HTR-8/SVneo (cell line): ENCODE results near the gene PANX1.
"Not testable (repeated sequence)": the region's sequence is repeated elsewhere in the genome, so short reads cannot be mapped to it uniquely, and the experiment has no call there.

Experiments
- DNase-seq: peaks from one replicate; pipeline ENCODE4 v3.0.0; 2011; ENCODE audit warnings: low spot score, mixed read lengths; ENCODE audit not compliant: insufficient read length
- FAIRE-seq: peaks from 2 replicates; lab custom pipeline; 2011; peaks lifted over from hg19 to GRCh38; lab: Jason Lieb, UNC

Gene PANX1

DNA sequence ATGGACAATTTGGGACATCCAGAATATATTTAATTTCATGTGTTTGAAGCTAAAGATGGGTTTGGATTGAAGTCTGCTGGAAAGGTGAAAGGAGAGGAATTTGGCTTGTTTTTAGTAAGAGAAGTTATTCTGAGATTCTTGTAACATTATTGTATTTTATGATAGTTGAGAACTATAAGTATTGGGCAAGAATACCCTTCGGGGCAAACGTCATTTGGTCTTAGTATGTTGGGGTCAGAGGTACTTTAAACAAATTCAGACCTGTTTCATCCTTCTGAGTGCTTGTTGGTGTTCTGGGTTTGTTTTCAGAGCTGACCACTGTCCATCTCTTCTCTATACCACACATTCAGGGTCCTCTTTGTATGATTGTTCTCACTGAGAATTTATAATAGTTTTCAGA, 19.5 kb downstream of the PANX1 start:
- no peak for DNase-seq
- no peak for FAIRE-seq

DNA sequence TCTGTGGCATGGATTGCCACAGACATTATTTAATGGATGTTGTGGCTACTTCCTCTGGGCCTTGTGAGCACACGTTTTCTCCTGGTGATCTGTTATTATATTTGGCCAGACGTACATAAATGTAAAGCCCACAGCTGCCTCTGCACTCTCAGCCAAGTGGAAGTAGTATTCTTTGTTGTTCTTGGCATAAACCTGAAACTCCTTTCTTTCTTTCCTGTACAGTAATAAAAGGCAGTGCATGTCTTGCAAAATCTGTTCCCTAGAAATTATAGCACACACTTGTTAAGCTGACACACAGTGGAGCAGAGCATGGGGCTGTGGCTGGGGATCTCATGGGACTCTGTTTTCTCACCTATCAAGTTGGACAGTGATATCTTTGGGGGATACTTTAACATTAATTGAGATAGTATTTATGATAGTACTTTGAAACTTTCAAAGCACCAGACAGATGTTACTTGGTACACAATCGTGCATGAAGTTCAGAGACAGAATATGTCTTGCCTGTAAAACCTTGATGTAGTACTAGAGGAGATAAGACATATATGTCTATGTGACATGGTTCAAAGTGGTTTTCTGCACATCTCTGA, 20.9 kb downstream of the PANX1 start:
- FAIRE-seq: no peak
- no peak for DNase-seq

DNA sequence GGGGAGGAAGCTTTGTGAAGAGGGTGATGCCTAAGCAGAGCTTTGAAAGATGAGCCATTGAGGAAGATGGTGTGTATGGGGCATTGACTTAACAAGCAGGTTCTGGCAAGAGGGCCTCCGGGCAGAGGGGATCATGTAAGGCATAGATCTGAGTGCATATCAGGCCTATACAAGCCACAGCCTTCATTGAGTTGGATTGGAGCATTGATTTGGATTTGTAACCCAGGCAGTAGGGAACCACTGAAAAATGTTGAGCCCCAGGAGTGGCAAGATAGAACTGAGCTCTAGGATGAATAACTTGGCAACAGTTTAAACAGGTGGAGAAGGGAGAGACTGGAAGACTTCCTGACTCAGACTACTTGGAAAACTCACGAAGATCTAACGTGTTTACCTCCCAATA, 21.4 kb downstream of the PANX1 start:
- DNase-seq (no peak), FAIRE-seq (no peak)

GRCh38 chr11:94150704-94151685, 22.4 kb downstream of the PANX1 start:
- FAIRE-seq (no peak), DNase-seq (no peak)

GRCh38 chr11:94151903-94152677, 23.4 kb downstream of the PANX1 start:
- peak; percentile 87 for DNase-seq
- peak; percentile 59 for FAIRE-seq

- DNase-seq: no peak
Observed at GRCh38 chr11:94152678-94153065, 24.0 kb downstream of the PANX1 start.

DNA sequence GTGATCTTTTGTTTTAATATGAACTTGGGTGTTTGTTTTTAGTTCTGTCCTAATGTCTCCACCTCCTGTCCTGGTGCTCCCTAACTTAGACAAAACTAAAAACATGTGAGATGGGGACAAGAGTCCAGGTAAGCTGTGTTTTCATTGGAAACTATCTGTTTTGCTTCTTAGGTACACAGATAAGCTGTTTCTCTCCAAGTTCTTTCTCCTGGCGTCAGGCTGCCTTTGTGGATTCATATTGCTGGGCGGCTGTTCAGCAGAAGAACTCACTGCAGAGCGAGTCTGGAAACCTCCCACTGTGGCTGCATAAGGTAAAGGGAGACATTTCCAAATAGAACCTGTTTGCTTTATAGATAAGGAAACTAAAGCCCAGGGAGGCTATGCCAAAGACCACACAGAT, 24.7 kb downstream of the PANX1 start:
- DNase-seq: no peak

More at GRCh38 chr11:94152678-94153065, 24.0 kb downstream of the PANX1 start:
- no peak for FAIRE-seq

GRCh38 chr11:94154095-94154856, 25.6 kb downstream of the PANX1 start:
- no peak for DNase-seq
- FAIRE-seq: no peak

More for the DNA sequence above, 24.7 kb downstream of the PANX1 start:
- FAIRE-seq: no peak

GRCh38 chr11:94157339-94157738, 28.7 kb downstream of the PANX1 start:
- not testable (repeated sequence) for FAIRE-seq, DNase-seq

DNA sequence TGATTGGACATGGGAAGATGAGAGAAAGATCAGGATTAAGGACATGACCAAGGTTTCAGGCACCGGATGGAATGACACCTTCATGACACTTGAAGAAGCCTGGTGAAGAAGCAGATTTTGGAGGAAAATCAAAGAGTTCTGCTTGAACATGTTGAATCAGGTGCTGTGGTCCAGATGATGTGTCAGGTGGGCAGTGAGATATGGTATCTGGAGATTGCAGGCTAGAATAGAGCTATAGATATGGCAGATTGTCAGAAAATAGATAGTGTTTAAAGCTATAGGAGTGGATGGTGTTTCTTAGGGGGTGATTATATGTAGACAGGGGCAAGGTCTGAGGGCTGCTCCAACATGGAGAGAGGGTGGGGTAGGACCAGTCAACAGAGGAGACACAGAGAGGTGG, 40.2 kb downstream of the PANX1 start:
- DNase-seq (no peak), FAIRE-seq (no peak)

DNA sequence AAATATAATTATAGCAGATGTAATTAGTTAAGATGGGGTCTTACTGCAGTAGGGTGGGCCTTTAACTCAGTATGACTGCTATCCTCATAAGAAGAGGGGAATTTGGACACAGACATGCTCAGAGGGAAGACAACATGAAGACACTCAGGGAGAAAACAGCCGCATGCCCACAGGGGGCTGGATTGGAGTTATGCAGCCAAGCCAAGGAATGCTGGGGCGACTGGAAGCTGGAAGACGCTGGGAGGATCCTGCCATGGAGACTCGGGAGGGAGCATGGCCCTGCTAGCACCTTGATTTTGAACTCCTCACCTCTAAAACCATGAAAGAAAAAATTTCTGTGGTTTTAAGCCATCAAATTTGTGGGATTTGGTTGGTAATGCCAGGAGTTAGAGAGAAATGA, 40.9 kb downstream of the PANX1 start:
- FAIRE-seq (no peak), DNase-seq (no peak)

- DNase-seq: no peak
- FAIRE-seq: no peak
Observed at GRCh38 chr11:94169930-94170545, 41.4 kb downstream of the PANX1 start.

DNA sequence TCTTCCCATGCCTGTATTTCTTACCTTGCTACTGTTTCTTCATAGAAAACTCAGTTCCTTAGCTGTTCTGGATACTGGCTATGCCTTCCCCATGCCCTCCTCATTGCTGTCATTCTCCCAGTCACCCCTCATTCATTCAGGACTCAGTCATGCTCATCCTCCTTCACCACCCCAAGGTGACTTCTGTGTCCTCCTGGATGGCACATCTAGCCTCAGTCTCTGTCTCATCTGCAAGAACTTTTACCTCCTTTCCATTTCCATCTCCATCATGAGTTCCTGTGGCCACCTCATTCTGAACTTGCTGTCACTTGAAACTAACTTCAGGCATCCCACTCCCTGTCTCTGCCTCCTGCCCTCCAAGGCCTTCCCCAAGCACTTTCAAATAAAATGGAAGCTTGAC, 42.3 kb downstream of the PANX1 start:
- DNase-seq (no peak), FAIRE-seq (no peak)

DNA sequence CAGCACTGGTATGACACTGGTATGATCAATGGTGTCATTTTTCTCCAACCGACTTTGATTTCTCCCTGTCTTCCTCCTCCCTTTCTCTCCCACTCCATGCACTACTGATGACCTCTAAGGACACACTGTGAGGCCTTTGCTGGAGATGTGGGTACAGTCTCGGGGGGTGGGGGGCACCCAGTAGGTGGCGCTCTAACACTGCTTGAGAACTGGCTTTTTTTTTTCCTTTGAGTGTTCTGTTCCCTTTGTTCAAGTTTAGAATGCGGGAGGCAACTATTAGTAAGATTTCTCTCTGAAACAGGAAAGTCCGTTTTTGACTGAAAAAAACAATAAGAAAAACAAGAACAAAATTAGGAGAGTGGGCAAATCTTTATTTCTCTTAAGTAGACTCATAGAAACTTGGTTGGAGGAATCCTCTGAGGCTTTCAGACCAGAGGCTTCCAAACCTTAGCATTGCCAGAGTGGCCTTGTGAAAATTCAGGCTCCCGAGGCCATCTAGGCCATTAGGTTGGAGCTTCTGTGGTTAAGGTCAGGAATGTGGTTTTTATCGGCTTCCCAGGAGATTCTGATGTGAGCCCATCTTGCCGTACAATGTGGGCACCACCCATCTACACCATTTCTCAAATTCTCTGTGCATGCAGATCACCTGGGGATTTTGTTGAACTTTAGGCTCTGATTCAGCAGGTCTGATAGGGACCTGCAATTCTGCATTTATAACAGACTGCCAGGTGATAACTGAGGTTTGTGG, 43.2 kb downstream of the PANX1 start:
- DNase-seq (peak; percentile 44), FAIRE-seq (no peak)

DNA sequence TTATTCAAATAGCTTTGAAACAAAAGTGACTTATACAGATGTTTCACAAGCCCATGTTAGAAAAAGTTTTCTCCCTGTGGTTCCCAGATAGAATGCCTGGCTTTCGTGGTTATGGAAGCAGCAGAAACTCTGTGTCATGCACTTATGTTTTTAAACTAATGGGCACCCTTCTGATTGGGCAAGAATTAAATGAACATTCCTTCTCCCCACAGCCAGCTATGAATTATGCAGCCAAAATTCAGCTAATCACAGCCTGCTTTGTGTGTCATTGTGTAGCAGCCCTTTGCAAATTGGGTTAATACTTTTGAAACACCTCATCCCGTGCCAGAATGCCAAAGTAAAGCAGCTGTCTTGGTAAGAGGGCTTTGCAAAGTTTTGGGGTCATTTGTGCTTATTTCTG, 46.9 kb downstream of the PANX1 start:
- no peak for DNase-seq
- no peak for FAIRE-seq

DNA sequence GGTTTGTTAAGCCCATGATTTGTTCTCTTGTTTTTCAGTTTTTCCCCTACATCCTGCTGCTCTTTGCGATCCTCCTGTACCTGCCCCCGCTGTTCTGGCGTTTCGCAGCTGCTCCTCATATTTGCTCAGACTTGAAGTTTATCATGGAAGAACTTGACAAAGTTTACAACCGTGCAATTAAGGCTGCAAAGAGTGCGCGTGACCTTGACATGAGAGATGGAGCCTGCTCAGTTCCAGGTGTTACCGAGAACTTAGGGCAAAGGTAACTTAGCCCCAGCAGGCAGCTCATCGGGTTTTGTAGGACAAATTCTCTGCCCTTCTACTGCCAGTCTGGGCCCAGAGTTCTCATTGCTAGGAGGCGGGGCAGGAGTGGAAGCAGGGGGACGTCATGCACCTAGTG, 49.7 kb downstream of the PANX1 start:
- FAIRE-seq (no peak), DNase-seq (no peak)

DNA sequence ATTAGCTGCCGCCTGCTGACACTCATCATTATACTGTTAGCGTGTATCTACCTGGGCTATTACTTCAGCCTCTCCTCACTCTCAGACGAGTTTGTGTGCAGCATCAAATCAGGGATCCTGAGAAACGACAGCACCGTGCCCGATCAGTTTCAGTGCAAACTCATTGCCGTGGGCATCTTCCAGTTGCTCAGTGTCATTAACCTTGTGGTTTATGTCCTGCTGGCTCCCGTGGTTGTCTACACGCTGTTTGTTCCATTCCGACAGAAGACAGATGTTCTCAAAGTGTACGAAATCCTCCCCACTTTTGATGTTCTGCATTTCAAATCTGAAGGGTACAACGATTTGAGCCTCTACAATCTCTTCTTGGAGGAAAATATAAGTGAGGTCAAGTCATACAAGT, 51.1 kb downstream of the PANX1 start:
- no peak for DNase-seq
- FAIRE-seq: no peak

GRCh38 chr11:94181526-94181925, 52.9 kb downstream of the PANX1 start:
- FAIRE-seq (no peak), DNase-seq (no peak)

DNA sequence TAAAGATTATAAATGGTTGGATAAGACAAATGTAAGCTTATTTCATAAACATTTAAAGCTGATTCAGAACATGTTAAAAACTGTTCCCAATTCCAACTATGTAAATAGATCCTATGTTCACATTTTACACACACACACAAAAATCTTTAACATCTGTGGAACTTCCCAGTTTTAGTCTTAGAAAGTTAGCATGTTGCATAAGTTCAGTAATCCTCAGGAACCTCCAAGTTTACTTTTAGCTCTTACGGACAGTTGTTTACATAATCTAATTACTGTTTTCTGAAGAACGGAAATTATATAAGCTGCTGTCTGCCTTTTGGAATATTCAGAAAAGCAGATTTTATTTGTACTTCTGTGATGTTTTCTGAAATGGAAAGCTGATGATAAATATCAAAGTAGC, 53.3 kb downstream of the PANX1 start:
- FAIRE-seq: no peak
- DNase-seq: no peak
